Activated naive CD4-positive, alpha-beta T cell treated with anti-CD3 and anti-CD28 coated beads, Interleukin-2, amount 10 ng/mL, durations not matched to agents 7 days and 5 days (primary cell): ENCODE results near the gene KPNA4.
A peak's percentile ranks its signal among the peaks of the same experiment; 100 is the strongest.

ENCODE experiments used
- CTCF ChIA-PET: fragments of 350-600 bp; sonication (Branson Sonifier 250); formaldehyde crosslinking; loops from one replicate; lab custom pipeline; 2021; ENCODE audit warnings: antibody characterized with exemption; lab: Charles Lee
- DNase-seq: peaks from one replicate; pipeline ENCODE4 v3.0.0-alpha.2; 2020
- H3K27ac Mint-ChIP-seq: one replicate; pipeline ENCODE4 v1.8.0; 2021; ENCODE audit warnings: mild to moderate bottlenecking, moderate library complexity, mixed read lengths
- H3K27me3 Mint-ChIP-seq: one replicate; pipeline ENCODE4 v1.8.0; 2021; ENCODE audit warnings: mild to moderate bottlenecking, mixed read lengths
- H3K36me3 Mint-ChIP-seq: one replicate; pipeline ENCODE4 v1.8.0; 2021; ENCODE audit warnings: mixed read lengths
- H3K4me1 Mint-ChIP-seq: one replicate; pipeline ENCODE4 v1.8.0; 2021; ENCODE audit warnings: mixed read lengths
- H3K4me3 Mint-ChIP-seq: one replicate; pipeline ENCODE4 v1.8.0; 2021; ENCODE audit warnings: mild to moderate bottlenecking, moderate library complexity, mixed read lengths
- H3K9me3 Mint-ChIP-seq: one replicate; pipeline ENCODE4 v1.8.0; 2021; ENCODE audit warnings: mixed read lengths

The KPNA4 gene

GRCh38 chr3:160448845-160449635 lies 116.3 kb downstream of the KPNA4 start:
- Mint-ChIP-seq H3K4me3 (peak overlapping the region; percentile 97), H3K27me3 (peaks cover 16% of the 10 kb centered on the region), H3K36me3 (peaks cover 34% of the 10 kb centered on the region), H3K27ac (peak overlapping the region; percentile 99), H3K4me1 (peaks cover 52% of the 10 kb centered on the region), H3K9me3 (peaks cover 1% of the 10 kb centered on the region)
- DNase-seq = no peak
- CTCF ChIA-PET = interaction anchor here (0.8 to 1.2 kb wide), 4 partner anchors 13 to 113 kb away, joined by 3 to 4 read pairs (median 4); partner anchors contain the start of gene SMC4

- CTCF ChIA-PET = no interaction called here
- Mint-ChIP-seq H3K4me1 (peaks cover 64% of the 10 kb centered on the region), H3K36me3 (peaks cover 42% of the 10 kb centered on the region), H3K27me3 (peaks cover 6% of the 10 kb centered on the region), H3K9me3 (peaks cover 1% of the 10 kb centered on the region), H3K27ac (peak overlapping the region; percentile 33), H3K4me3 (peak overlapping the region; percentile 40)
- no peak for DNase-seq
Observed at GRCh38 chr3:160447544-160447943, 117.8 kb downstream of the KPNA4 start.

DNA sequence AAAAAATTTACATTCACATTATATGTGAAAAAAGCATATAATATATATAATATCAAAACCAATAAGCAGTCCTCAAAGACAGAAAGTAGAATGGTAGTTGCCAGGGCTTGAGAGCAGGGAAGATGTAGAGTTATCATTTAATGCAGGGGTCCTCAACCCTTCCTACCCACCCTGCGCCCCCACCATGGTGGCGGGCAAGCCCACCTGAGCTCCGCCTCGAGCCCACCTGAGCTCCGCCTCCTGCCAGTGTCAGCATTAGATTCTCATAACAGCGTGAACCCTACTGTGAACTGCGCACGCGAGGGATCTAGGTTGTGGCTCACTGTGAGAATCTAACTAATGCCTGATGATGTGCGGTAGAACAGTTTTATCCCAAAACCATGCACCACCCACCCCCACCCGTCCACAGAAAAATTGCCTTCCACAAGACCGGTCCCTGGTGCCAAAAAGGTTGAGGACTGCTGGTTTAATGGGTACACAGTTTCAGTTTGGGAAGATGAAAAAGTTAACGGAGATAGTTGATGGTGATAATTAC lies 118.8 kb downstream of the KPNA4 start:
- H3K4me3 Mint-ChIP-seq = peak overlapping the region; percentile 31
- H3K4me1 Mint-ChIP-seq = peaks cover 70% of the 10 kb centered on the region
- H3K27ac Mint-ChIP-seq = no peak overlapping the region
- CTCF ChIA-PET = no interaction called here
- peaks cover 49% of the 10 kb centered on the region for H3K36me3 Mint-ChIP-seq
- peaks cover 6% of the 10 kb centered on the region for H3K27me3 Mint-ChIP-seq
- no peak for DNase-seq
- H3K9me3 Mint-ChIP-seq = no peaks in the 10 kb centered on the region

DNA sequence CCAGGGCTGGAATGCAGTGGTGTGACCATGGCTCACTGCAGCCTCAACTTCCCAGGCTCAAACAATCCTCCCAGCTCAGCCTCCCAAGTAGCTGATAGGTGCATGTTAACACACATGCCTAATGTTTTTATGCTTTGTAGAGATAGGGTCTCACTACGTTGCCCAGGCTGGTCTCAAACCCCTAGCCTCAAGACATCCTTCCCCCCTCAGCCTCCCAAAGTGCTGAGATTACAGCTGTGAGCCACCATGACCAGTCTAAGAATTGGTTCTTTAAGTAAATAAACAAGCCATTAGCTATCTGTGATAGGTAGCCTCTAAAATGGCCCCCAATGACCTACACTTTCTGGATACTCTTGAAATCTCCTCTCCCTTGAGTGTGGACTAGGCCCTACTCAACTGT lies 119.5 kb downstream of the KPNA4 start:
- H3K9me3 Mint-ChIP-seq = no peaks in the 10 kb centered on the region
- no peak overlapping the region for H3K4me3 Mint-ChIP-seq
- H3K27me3 Mint-ChIP-seq = peaks cover 6% of the 10 kb centered on the region
- peaks cover 70% of the 10 kb centered on the region for H3K4me1 Mint-ChIP-seq
- H3K27ac Mint-ChIP-seq = peak overlapping the region; percentile 65
- peaks cover 52% of the 10 kb centered on the region for H3K36me3 Mint-ChIP-seq
- no peak for DNase-seq
- CTCF ChIA-PET = no interaction called here
